SK-N-SH treated with all-trans-retinoic acid at 6 μM for 48 hours (cell line): ENCODE results near the gene SYNE1.

Source experiments
- ATAC-seq: fragments of 200-7000 bp; cut with Tn5 transposase; 3 replicates; pipeline ENCODE4 v1.9.1; 2020; ENCODE audit warnings: mild to moderate bottlenecking, moderate library complexity
- ARNTL ChIP-seq: fragments of 450-650 bp; formaldehyde crosslinking; IDR thresholded peaks from 2 replicates; pipeline ENCODE4 v1.5.0; 2020; ENCODE audit warnings: low read depth, mild to moderate bottlenecking, moderate library complexity, borderline replicate concordance
- BACH2 ChIP-seq: fragments of 250-450 bp; sonication (Bioruptor Pico); IDR thresholded peaks from 2 replicates; pipeline ENCODE4 v1.9.0; 2021; ENCODE audit warnings: mild to moderate bottlenecking, borderline replicate concordance
- CREB5 ChIP-seq: fragments of 250-450 bp; sonication (Bioruptor Pico); IDR thresholded peaks from 2 replicates; pipeline ENCODE4 v1.5.1; 2020; ENCODE audit warnings: low read depth, mild to moderate bottlenecking, moderate library complexity
- CSRNP3 ChIP-seq: fragments of 250-450 bp; sonication (Bioruptor Pico); IDR thresholded peaks from 2 replicates; pipeline ENCODE4 v1.5.1; 2021; ENCODE audit warnings: mild to moderate bottlenecking, moderate library complexity
- ESRRG ChIP-seq: fragments of 250-450 bp; sonication (Bioruptor Pico); IDR thresholded peaks from 2 replicates; pipeline ENCODE4 v1.6.1; 2021; ENCODE audit warnings: mild to moderate bottlenecking
- GLIS3 ChIP-seq: fragments of 250-450 bp; sonication (Bioruptor Pico); IDR thresholded peaks from 2 replicates; pipeline ENCODE4 v1.5.0; 2020; ENCODE audit warnings: mild to moderate bottlenecking, moderate library complexity
- ISL1 ChIP-seq: fragments of 250-450 bp; sonication (Bioruptor Pico); IDR thresholded peaks from 2 replicates; pipeline ENCODE4 v2.1.2; 2022; ENCODE audit warnings: mild to moderate bottlenecking, moderate library complexity
- OSR1 ChIP-seq: fragments of 250-450 bp; sonication (Bioruptor Pico); IDR thresholded peaks from 2 replicates; pipeline ENCODE4 v1.8.0; 2022; ENCODE audit warnings: moderate library complexity, mild to moderate bottlenecking, inconsistent platforms
- PATZ1 ChIP-seq: fragments of 250-450 bp; sonication (Bioruptor Pico); IDR thresholded peaks from 2 replicates; pipeline ENCODE4 v1.8.0; 2020; ENCODE audit warnings: mild to moderate bottlenecking, moderate library complexity, borderline replicate concordance
- POU6F1 ChIP-seq: fragments of 250-450 bp; sonication (Bioruptor Pico); IDR thresholded peaks from 2 replicates; pipeline ENCODE4 v1.8.0; 2021; ENCODE audit warnings: low read depth, mild to moderate bottlenecking, moderate library complexity, borderline replicate concordance
- SNAI2 ChIP-seq: fragments of 250-450 bp; sonication (Bioruptor Pico); IDR thresholded peaks from 2 replicates; pipeline ENCODE4 v1.5.0; 2020; ENCODE audit warnings: mild to moderate bottlenecking, moderate library complexity
- TCF4 ChIP-seq: fragments of 250-450 bp; sonication (Bioruptor Pico); IDR thresholded peaks from 2 replicates; pipeline ENCODE4 v1.8.0; 2021; ENCODE audit warnings: mild to moderate bottlenecking, moderate library complexity, borderline replicate concordance
- TOX ChIP-seq: fragments of 250-450 bp; sonication (Bioruptor Pico); IDR thresholded peaks from 2 replicates; pipeline ENCODE4 v1.8.0; 2021; ENCODE audit warnings: mild to moderate bottlenecking, moderate library complexity, borderline replicate concordance
- ZC3H10 ChIP-seq: fragments of 250-450 bp; sonication (Bioruptor Pico); IDR thresholded peaks from 2 replicates; pipeline ENCODE4 v1.5.1; 2021; ENCODE audit warnings: mild to moderate bottlenecking, moderate library complexity
- ZFP3 ChIP-seq: fragments of 250-450 bp; sonication (Bioruptor Pico); IDR thresholded peaks from 2 replicates; pipeline ENCODE4 v1.5.0; 2020; ENCODE audit warnings: mild to moderate bottlenecking, moderate library complexity
- ZFP30 ChIP-seq: fragments of 450-650 bp; formaldehyde crosslinking; IDR thresholded peaks from 2 replicates; pipeline ENCODE4 v1.5.0; 2022; ENCODE audit warnings: mild to moderate bottlenecking, moderate library complexity
- ZNF565 ChIP-seq: fragments of 450-650 bp; formaldehyde crosslinking; conservative IDR thresholded peaks from 2 replicates; pipeline ENCODE4 v1.5.0; 2020; ENCODE audit warnings: low read depth, mild to moderate bottlenecking, moderate library complexity
- ZNF70 ChIP-seq: fragments of 450-650 bp; formaldehyde crosslinking; IDR thresholded peaks from 2 replicates; pipeline ENCODE4 v1.5.0; 2020; ENCODE audit warnings: mild to moderate bottlenecking, moderate library complexity

The SYNE1 gene

GRCh38 chr6:152351110-152351509 lies 286.1 kb downstream of the SYNE1 start:
- no peak for ATAC-seq
- TF ChIP-seq BACH2 (CRISPR knock-in tag) (no peak), ZFP3 (CRISPR knock-in tag) (no peak), ZNF565 (CRISPR knock-in tag) (no peak), ZFP30 (no peak), OSR1 (no peak), POU6F1 (CRISPR knock-in tag) (no peak), TCF4 (CRISPR knock-in tag) (no peak), ZC3H10 (no peak)

GRCh38 chr6:152348116-152348515 lies 289.0 kb downstream of the SYNE1 start:
- no peak for ATAC-seq
- TF ChIP-seq SNAI2 (no peak), ZFP30 (no peak), ISL1 (CRISPR knock-in tag) (no peak), CSRNP3 (CRISPR knock-in tag) (no peak), ZNF70 (CRISPR knock-in tag) (no peak), BACH2 (CRISPR knock-in tag) (no peak), POU6F1 (CRISPR knock-in tag) (no peak), ESRRG (CRISPR knock-in tag) (no peak)

- TF ChIP-seq ARNTL (CRISPR knock-in tag) (no peak), BACH2 (CRISPR knock-in tag) (no peak), CSRNP3 (CRISPR knock-in tag) (no peak), CREB5 (CRISPR knock-in tag) (no peak), ZNF70 (CRISPR knock-in tag) (no peak), TOX (no peak), OSR1 (no peak), POU6F1 (CRISPR knock-in tag) (no peak), ZFP30 (no peak), PATZ1 (no peak), ESRRG (CRISPR knock-in tag) (no peak), GLIS3 (no peak)
- no peak for ATAC-seq
Measured at GRCh38 chr6:152343735-152344360, 293.3 kb downstream of the SYNE1 start.
